Hematopoietic multipotent progenitor cell treated with erythropoietin and hydrocortisone succinate and interleukin-3 and kit ligand, for 4 days (in vitro differentiated cells): Measurements from ENCODE around the gene DDIT4.
"Not testable (repeated sequence)": the region's sequence is repeated elsewhere in the genome, so short reads cannot be mapped to it uniquely, and the experiment has no call there.

ENCODE experiments used
- DNase-seq: peaks from one replicate; pipeline ENCODE4 v3.0.0-alpha.2; 2015

DDIT4 gene, protein sequence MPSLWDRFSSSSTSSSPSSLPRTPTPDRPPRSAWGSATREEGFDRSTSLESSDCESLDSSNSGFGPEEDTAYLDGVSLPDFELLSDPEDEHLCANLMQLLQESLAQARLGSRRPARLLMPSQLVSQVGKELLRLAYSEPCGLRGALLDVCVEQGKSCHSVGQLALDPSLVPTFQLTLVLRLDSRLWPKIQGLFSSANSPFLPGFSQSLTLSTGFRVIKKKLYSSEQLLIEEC

DNA sequence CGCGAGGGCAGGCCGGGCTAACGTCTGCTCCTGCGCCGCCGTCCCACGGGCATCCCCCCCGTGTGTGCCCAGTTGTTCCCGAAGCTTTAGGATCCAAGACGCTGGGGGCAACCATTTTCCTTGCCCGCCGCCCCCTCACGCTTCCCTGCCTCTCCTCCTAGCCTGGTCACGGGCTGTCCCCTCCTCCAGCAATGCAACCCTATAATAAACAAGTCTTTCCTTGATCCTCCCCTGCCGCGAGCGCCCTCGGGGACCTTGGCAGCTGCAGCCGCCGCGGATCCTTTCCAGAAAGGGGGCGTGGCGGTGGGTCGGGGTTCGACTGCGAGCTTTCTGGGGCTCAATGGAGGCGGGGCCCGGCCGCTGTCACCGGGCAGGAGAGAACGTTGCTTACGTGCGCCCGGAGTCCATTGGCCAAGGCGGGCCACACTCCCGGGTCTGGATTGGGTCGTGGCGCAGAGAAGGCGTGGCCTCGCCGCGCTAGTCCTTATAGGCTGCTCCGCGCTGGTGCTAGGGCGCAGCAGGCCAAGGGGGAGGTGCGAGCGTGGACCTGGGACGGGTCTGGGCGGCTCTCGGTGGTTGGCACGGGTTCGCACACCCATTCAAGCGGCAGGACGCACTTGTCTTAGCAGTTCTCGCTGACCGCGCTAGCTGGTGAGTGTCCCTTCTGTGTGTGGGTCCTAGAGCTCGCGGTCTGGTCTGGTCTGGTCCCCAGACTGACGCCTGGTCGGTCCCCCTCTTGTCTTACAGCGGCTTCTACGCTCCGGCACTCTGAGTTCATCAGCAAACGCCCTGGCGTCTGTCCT lies at the start of gene DDIT4:
Gene DDIT4, plus strand, starts transcription at position 515 of the 803 bp plus-strand sequence. CDS start 293 bp downstream, outside the sequence.
- peak; percentile 100 for DNase-seq

- not testable (repeated sequence) for DNase-seq
Observed at GRCh38 chr10:72224191-72224590, 49.5 kb upstream of the DDIT4 start.

GRCh38 chr10:72226418-72227027 lies 47.2 kb upstream of the DDIT4 start:
- no peak for DNase-seq

- DNase-seq, result no peak
Observed at GRCh38 chr10:72227826-72228225, 45.9 kb upstream of the DDIT4 start.

DNA sequence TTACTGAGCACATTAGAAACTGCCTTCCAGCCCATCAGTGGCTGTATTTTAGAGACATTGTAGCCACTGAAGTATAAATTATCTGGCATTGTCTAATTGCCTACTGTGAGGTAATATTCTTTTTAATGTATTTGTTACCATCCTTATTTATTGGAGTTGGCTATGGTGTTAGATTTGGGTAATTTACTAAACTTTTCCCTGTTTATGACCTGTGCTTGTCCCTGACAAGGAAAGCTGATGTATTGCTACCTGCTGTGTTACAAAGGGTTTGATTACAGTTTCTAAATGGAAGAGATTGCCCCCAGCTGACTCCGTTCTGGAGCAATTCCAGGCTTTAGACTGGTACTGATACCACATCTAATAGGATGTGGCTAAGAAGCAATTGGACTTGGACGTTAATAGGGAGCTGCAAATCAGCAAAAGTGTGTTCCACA lies 45.4 kb upstream of the DDIT4 start:
- DNase-seq, result no peak

DNA sequence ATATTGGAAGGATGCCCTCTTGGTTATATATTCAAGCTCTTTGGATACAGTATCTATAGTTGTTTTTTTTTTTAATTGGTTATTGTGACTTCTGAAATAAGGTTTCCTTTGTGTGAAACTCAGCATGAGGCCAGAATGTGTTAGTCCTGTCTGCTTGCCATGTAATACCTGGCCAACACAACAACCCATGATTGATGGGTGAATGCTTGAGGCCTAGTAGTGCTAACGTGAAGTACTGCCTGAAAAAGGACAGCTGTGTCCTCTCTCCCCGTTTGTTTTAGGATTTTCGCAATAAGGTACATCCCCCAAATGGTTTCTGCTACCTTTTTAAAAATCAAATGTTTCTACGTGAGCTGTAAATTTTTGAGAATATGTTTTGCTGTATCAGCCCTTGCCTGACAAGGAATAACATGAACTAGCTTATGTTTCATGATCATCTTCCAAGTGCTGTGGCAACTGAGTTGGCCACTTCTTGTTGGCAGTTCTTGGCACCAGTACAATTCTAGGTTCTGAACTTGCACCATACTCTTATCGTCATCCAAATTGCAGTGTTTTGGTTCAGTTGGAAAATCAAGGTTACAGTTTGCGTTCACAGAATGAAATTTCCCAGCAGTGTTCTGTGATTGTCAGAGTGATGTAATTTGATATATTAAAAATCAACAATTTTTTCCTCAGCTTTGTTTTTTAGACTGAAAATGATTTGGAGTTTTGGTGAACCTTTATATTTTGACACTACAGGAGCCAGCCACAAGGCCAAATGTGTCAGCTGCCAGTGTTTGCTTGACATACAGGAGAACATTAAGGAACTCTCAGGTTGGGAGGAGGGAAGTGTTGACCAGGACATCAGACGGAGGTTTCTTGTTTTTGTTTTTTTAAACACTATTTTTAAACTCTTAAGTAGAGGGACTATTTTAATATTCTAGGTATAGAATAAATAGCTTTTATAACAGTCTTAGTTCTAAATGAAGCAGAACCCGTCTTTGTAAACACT lies 44.2 kb upstream of the DDIT4 start:
- no peak for DNase-seq

DNA sequence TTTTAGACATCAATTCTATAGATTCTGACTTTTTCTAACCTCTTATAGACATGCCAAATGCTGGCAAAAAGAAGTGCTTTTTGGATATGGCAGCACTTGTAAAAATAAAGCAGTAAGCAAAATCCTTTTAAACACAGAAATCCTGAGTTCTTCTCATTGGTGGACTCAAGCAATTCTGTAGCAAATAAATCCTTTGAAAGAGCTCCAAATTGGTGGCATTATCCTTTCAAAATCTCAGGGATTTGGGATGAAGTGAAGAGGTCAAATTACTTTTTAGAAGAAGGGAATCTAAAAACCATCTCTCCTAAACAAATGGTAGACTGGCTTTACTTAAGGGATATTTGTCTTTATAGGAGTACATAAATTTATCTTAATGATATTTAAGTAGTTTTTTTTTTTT lies 40.1 kb upstream of the DDIT4 start:
- no peak for DNase-seq

DNA sequence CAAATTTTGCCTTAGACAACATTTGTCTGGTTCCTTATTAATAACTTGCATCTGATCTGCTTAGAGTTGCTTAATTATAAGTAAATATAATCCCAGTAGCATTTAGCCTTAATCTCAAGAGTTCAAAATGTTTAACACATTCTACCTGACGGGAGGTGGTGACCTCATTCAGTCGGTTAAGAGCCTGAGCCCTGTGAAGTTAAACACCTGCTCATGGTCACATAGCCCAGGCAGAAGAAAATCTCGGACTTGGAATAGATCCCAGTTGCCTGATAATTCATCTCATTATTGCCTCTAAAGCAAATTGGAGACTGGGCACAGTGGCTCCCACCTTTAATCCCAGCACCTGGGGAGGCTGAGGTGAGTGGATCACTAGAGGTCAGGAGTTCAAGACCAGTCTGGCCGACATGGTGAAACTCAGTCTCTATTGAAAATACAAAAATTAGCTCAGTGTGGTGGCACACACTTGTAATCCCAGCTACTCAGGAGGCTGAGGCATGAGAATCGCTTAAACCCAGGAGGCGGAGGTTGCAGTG lies 39.1 kb upstream of the DDIT4 start:
- no peak for DNase-seq

DNA sequence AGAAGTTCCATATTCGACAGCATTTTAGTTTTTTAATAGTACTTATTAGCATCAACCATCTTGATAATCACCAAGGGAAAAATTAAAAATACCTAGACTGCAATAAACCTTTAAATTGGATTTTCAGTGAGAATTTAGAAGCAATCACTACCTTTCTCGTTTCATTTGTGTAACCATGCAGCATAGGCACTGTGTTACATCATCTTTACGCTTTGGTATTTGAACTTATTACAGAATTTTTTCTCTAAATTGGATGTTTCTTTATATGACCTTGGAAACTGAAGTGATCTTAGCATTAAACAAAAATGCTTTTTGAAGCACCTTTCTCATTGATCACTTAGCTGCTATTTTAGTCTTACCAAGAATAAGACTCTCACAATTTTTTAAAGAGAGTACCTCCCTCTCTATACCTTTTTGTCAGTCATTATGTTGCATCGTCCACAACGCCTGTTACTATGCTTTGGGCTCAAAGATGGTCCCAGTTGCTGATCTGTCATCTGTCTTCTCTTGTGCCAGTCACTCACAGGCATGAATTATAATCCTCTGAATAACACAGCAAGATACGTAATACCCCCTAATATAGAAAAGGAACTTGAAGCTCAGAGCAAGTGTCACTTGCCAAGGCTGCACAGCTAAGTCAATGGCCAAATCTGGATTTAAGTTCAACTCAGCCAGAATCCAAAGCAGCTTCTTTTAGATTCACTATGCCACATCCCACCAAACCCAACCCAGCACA lies 38.0 kb upstream of the DDIT4 start:
- DNase-seq, result no peak

GRCh38 chr10:72238392-72239175 lies 35.1 kb upstream of the DDIT4 start:
- peak; percentile 28 for DNase-seq

DNA sequence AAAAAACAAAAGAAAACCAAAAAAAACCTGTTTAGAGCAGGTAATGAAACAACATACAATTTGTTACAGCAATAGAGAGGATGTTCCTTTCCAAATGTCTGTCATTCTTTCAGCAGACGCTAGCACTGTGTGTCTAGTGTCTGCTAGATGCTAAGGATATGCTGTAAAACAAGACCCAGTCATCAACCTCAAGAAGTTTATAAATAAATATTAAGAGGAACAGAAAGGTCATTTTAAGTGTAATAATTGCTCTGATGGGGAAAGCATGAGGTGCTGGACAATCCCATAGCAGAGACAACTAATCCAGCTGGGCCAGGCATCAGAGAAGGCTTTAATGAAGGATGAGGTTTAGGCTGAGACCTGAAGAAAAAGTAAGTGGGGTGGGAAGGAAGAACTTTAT lies 34.3 kb upstream of the DDIT4 start:
- DNase-seq, result no peak

DNA sequence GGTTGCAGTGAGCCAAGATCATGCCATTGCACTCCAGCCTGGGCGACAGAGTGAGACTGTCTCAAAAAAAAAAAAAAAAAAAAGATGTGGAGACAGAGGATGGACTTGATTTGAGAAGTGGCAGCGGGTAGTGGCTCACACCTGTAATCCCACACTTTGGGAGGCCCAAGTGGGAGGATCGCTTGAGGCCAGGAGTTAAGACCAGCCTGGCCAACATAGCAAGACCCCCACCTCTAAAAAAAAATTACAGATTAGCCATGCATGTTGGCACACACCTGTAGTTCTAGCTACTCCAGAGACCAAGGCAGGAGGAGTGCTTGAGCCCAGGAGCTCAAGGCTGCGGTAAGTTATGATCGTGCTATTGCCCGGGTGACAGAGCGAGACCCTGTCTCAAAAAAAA lies 33.4 kb upstream of the DDIT4 start:
- DNase-seq, result no peak

- DNase-seq, result no peak
Observed at GRCh38 chr10:72241691-72242252, 32.0 kb upstream of the DDIT4 start.

DNA sequence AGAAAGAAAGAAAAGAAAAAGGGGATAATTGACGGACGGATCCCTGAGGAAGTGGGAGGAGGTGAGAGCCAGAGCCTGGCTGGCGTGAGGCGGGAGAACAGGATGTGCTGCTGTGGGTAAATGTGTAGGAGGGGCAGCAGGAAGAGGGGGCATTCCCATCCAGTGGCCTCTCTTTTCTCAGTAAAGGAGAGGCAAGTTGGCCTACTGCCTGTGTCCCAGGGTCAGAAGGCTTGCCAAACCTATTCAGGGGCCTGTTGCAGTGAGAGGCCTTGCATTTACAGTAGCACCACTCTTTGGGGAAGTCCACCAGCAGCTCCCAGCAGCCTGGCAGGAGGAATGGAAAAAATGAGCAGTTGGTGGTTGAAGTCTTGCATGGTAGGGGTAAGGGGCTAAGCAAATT lies 31.0 kb upstream of the DDIT4 start:
- peak; percentile 48 for DNase-seq

- peak; percentile 40 for DNase-seq
Observed at GRCh38 chr10:72243822-72244437, 29.8 kb upstream of the DDIT4 start.

DNA sequence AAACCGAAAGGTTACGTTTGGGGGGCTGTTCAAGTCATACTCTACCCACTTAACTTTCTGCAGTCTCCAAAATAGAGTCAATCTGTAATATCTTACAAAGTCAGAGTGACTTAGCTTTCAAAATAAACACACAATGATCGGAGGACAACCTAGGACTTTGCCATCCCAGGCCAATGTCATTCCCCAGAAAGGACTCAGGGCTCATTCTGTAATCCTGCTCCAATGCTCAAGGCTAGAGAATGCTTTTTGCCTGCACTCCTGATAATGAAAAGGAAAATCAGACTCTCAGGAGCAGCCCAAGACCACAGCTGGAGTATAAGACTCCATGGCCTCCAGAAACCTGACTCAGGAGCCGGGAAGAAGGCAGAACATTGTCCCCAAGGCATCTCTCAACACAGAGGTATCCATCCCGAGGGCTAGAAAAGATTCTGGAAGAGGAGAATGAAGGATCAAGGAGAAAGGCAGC lies 29.1 kb upstream of the DDIT4 start:
- DNase-seq, result no peak

GRCh38 chr10:72245949-72246525 lies 27.7 kb upstream of the DDIT4 start:
- DNase-seq, result no peak

GRCh38 chr10:72248468-72249151 lies 25.1 kb upstream of the DDIT4 start:
- DNase-seq, result peak; percentile 95
